ENCODE measurements around the gene AP3S1. TPM values are rescaled to one million over a fixed set of nuclear protein-coding genes. Genes with fewer than 3 reads are reported as not detected.

AP3S1 gene
- total RNA-seq, 2 donors from 2014 or later: 54.7 to 83.7 TPM

- ATAC-seq (ENCODE audit: insufficient number of reproducible peaks, low FRiP score, low read depth) (no peak), DNase-seq (ENCODE audit: low spot score) (no peak)
- no peaks in the 10 kb centered on the region for H3K36me3 ChIP-seq
- H3K27ac ChIP-seq: no peak overlapping the region
- H3K9me3 ChIP-seq: no peaks in the 10 kb centered on the region
- TF ChIP-seq, protein P1, sequence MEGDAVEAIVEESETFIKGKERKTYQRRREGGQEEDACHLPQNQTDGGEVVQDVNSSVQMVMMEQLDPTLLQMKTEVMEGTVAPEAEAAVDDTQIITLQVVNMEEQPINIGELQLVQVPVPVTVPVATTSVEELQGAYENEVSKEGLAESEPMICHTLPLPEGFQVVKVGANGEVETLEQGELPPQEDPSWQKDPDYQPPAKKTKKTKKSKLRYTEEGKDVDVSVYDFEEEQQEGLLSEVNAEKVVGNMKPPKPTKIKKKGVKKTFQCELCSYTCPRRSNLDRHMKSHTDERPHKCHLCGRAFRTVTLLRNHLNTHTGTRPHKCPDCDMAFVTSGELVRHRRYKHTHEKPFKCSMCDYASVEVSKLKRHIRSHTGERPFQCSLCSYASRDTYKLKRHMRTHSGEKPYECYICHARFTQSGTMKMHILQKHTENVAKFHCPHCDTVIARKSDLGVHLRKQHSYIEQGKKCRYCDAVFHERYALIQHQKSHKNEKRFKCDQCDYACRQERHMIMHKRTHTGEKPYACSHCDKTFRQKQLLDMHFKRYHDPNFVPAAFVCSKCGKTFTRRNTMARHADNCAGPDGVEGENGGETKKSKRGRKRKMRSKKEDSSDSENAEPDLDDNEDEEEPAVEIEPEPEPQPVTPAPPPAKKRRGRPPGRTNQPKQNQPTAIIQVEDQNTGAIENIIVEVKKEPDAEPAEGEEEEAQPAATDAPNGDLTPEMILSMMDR (IDR thresholded peaks at IDR 0.05): no peak
- no peaks in the 10 kb centered on the region for H3K4me1 ChIP-seq (ENCODE audit: control insufficient read depth in 1 of 2, low read depth in 2 of 2)
- H3K4me3 ChIP-seq: no peak overlapping the region
- H3K27me3 ChIP-seq (replicated peaks; ENCODE audit: insufficient read depth): no peaks in the 10 kb centered on the region
These were observed 107.4 kb downstream of the AP3S1 start for GRCh38 chr5:115949096-115949495.

GRCh38 chr5:115952588-115952987 is 110.9 kb downstream of the AP3S1 start:
- H3K27me3 ChIP-seq (replicated peaks; ENCODE audit: insufficient read depth): no peaks in the 10 kb centered on the region
- no peaks in the 10 kb centered on the region for H3K4me1 ChIP-seq (ENCODE audit: control insufficient read depth in 1 of 2, low read depth in 2 of 2)
- no peaks in the 10 kb centered on the region for H3K9me3 ChIP-seq
- no peak overlapping the region for H3K27ac ChIP-seq
- ATAC-seq (ENCODE audit: insufficient number of reproducible peaks, low FRiP score, low read depth): no peak
- no peaks in the 10 kb centered on the region for H3K36me3 ChIP-seq
- no peak overlapping the region for H3K4me3 ChIP-seq
- TF ChIP-seq, protein P1 (IDR thresholded peaks at IDR 0.05): no peak
- no peak for DNase-seq (ENCODE audit: low spot score)

DNA sequence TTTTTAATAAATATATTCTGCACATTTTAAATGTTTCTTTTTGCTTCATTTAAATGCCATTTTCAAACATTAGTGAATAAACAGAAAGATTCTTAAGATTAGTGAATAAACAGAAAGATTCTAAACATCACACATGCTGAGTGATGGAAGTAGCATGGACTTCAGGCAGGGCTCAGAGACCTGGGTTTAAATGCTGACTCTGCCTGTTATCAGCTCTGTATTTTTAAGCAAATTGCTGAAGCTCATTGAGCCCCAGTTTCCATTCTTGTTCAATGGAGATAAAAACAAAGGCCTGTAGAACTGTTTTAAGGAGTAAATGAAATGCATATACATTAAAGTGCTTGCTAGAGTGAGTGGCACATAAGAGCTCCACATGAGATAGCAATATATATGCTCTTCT is 112.4 kb downstream of the AP3S1 start:
- no peak for ATAC-seq (ENCODE audit: insufficient number of reproducible peaks, low FRiP score, low read depth)
- DNase-seq (ENCODE audit: low spot score): no peak
- H3K27me3 ChIP-seq (replicated peaks; ENCODE audit: insufficient read depth): no peaks in the 10 kb centered on the region
- no peaks in the 10 kb centered on the region for H3K4me1 ChIP-seq (ENCODE audit: control insufficient read depth in 1 of 2, low read depth in 2 of 2)
- no peak overlapping the region for H3K4me3 ChIP-seq
- no peak overlapping the region for H3K27ac ChIP-seq
- TF ChIP-seq, protein P1 (IDR thresholded peaks at IDR 0.05): no peak
- H3K9me3 ChIP-seq: no peaks in the 10 kb centered on the region
- no peaks in the 10 kb centered on the region for H3K36me3 ChIP-seq

- TF ChIP-seq, protein P1 (IDR thresholded peaks at IDR 0.05): no peak
- no peak overlapping the region for H3K27ac ChIP-seq
- H3K4me3 ChIP-seq: no peak overlapping the region
- H3K36me3 ChIP-seq: no peaks in the 10 kb centered on the region
- ATAC-seq (ENCODE audit: insufficient number of reproducible peaks, low FRiP score, low read depth) (no peak), DNase-seq (ENCODE audit: low spot score) (no peak)
- H3K27me3 ChIP-seq (replicated peaks; ENCODE audit: insufficient read depth): no peaks in the 10 kb centered on the region
- H3K9me3 ChIP-seq: no peaks in the 10 kb centered on the region
- peaks cover 0 to 6% of the 10 kb centered on the region in 2 donors for H3K4me1 ChIP-seq (ENCODE audit: control insufficient read depth in 1 of 2, low read depth in 2 of 2)
These were observed 115.2 kb downstream of the AP3S1 start for GRCh38 chr5:115956957-115957356.

- no peak for ATAC-seq (ENCODE audit: insufficient number of reproducible peaks, low FRiP score, low read depth)
These were observed 119.9 kb downstream of the AP3S1 start for GRCh38 chr5:115961381-115962238.

More at GRCh38 chr5:115961381-115962238, 119.9 kb downstream of the AP3S1 start:
- Histone ChIP-seq H3K4me1 (ENCODE audit: control insufficient read depth in 1 of 2, low read depth in 2 of 2) (peaks cover 0 to 19% of the 10 kb centered on the region in 2 donors), H3K27ac (peak overlapping the region in 1 of 2 donors; percentile 3), H3K27me3 (replicated peaks; ENCODE audit: insufficient read depth) (no peaks in the 10 kb centered on the region), H3K4me3 (peak overlapping the region; percentile 76), H3K36me3 (no peaks in the 10 kb centered on the region), H3K9me3 (no peaks in the 10 kb centered on the region)
- TF ChIP-seq, protein P1 (IDR thresholded peaks at IDR 0.05): no peak
- no peak for DNase-seq (ENCODE audit: low spot score)

Data from thoracic aorta (tissue), 2 donors.